Activated CD8-positive, alpha-beta memory T cell treated with anti-CD3 and anti-CD28 coated beads, Interleukin-2, amount 50 U/mL, for 48 hours (primary cell): ENCODE data around the gene KCNIP4.

ENCODE experiments used
- DNase-seq: peaks from one replicate; pipeline ENCODE4 v3.0.0-alpha.2; 2020

Gene KCNIP4

DNA sequence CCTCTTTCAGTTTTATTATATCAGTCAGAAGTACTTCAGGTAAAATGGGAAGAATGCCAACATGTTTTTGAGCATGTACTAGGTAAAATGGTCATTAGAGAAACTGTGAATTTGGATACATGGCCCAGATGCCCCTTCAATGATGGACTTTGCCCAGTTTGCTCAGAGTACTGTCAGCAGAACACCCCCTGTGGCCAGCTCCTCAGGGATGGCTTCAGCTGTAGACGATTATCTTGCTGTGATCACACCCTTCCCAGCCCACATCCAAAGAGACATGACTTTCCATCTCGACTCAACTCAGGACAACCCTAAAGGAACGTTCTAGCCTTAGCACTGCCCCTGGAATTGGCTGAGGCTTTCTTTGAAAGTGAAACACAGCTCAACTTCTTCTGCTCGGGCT lies 809.2 kb downstream of the KCNIP4 start:
- DNase-seq: no peak

DNA sequence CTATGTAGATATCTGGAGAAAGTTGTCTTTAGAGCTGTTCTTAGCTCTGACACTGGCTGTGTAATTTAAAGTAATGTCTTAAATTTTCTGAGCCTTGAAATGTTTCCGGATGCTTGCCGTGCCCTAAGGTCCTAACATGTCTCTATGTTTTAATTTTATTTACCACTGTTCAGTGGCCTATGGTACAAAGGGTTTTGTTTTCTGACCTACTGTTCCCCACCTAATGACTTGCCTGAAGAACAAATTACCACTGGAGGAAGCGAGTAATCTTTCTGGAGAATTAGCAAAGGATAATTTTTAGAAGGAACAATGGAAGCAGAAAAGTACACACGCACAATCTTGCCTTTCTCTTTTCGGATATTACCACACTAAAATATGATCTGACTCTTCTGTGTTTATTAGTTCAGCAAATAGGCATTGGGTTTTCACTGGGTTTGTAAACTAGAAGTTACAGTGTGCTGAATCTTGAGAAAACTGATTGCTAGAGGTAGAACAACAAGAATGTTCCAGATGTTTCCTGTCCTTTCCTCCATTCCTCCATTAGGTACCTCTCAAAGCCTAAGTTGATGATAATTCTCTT lies 812.4 kb downstream of the KCNIP4 start:
- DNase-seq: no peak

DNA sequence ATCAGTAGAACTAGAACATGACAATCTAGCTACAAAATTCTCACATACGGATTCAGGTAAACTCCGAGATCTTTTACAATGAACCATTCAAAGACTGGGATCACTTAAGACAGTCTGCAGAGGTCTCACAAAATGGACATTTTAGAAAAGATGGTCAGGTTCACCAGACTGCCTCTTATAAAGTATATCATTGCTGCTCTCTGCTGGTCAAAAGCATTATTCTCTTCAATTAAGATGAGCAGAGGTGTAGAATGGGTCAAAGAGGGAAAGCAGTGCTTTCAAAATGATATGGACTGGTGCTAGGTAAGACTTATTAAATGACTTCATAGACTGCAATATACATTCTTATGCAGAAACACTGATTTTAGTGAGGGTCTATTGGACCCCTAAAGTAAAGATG lies 813.6 kb downstream of the KCNIP4 start:
- no peak for DNase-seq

DNA sequence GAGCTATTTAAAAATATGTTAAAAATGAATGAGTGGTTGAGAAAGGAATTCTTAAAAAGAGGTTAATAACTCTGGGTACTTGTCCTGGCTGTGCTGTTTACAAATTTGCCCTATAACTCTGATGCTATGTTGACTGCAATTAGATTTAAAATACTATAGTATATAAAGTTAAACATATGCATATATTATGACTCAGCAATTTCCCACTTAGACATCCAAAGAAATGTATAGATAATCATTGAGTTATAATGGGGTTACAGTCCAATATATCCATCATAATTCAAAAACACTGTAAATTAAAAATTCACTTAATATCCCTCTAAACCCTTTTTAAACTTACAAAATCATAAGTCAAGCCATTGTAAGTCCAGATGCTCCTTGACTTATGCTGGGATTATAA lies 818.0 kb downstream of the KCNIP4 start:
- no peak for DNase-seq

DNA sequence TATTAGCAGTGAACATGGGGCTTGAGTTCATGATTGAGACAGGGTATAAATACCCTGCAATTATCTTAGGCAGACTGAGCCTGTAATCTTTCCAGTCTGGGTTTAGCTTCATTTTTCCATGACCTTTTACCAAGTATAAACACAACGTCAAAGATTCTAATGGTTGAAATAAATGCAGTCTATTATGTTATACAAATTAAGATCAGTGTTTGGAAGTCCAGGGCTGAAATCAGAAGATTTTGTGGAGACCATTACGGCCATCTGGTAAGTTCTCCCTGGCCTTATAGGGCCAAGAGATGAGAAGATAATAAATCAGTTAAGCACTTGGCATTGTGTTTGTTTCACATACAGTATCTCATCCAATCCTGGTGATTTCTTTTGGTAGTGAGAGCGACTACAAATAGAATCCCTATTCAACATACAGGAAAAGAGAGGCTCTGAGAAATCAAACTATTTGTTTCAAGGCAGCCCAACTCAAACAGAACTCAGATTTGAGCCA lies 822.5 kb downstream of the KCNIP4 start:
- DNase-seq: no peak

DNA sequence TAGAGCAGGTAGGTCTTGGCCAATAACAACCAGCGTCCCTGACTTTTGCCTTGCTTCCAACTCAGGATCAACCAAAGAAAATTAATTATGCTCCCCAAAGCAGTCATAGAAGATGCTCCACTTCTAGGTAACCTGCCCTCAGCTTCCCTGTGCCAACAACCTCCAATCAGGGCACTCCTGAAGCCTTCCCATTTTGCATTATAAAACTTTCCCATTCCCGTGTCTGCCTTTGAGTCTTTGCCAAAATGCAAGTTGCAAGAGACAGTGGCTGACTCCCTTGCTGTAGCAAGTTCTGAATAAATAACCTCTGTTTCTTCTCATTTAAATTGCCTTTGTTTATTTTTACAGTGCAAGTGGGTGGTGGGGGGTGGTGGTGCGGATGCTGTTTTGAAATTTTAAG lies 830.3 kb downstream of the KCNIP4 start:
- no peak for DNase-seq

DNA sequence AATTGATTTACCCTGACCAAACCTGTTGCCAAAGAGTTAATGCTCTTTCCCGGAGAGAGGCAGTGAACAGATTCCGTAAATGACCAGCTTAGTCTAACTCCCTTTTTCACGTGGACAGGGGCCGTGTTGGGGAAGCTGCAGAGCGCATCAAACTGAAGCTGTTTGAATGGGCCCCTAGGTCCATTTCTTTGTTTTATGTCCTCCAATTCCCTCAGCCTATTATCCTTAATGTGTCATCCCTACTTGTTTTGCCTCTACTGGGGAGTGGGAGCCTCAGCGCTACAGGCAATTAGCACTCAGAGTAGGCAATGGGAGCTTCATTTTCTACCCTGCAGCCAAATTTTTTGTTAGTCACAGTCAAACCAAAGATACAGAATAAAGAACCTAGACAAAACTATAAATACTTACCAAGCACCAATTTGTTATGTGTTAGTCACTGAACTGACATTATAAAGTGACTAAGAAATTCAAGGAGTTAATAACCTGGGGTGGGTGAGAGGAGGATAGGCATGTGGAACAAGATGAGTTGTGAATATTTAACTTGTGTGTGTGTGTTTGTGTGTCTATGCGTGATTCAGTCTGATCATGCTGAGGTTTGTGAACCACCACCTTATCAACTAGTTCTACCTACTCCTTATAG lies 830.9 kb downstream of the KCNIP4 start:
- DNase-seq: no peak

DNA sequence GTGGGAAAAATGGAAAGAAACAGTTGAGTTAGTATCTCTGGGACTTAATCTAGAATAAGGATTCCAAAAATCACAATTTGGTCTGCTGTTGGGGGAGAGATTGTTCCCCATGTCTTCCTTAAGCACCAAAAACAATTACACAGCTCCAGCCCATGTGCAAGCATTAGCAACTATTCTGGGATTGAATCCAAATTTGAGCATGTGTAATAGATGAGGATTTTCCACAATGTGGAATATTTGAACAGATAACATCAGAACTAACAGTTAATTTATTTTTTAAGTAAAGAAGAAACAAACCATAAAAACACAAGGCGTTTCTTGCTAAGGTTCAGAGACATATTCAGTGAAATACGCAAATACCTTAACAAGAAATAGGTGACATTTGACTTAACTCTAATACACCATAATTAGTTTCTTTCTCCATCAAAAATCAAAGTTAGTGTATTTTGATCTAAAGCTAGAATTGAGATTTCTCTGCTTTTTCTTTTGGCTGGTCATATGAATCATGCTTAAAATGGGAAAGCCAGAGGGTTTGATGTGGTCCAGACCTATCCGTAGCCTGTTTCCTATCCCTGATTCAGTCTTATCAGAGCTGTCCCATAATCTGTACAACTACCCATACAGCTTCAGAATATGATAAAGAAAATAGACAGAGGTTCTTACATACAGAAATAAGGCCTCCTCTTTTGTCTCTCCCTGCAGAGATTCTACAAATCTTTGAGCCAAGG lies 834.9 kb downstream of the KCNIP4 start:
- DNase-seq: no peak

DNA sequence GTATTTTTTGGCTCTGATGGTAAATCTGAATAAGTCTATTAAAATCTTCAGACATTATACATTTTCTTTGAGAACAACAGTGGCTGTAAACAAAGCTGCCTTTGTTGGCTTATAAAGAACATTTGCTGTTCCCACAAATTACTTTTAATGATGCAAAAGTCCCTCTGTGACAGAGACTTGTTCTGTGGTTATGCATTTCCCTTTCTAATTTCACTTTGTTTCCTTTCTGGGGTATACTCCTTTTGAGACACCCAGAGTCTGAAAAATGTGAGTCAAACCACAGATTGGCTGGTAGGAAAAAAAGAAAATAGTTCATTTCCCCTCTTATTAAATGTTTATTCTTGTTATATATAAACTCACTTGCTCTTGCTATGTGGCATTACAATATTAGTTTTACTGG lies 845.9 kb downstream of the KCNIP4 start:
- no peak for DNase-seq

DNA sequence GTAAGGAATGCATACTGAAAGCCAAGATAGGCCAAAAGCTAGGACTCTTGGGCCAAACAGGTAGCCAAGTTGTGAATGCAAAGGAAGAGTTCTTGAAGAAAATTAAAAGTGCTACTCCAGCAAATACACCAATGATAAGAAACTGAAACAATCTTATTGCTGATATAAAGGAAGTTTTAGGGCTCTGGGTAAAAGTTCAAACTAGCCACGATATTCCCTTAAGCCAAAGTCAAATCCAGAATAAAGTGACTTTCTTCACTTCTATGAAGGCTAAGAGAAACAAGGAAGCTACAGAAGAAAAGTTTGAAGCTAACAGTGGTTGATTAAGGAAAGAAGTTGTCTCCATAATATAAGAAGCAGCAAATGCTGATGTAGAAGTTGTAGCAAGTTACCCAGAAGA lies 850.7 kb downstream of the KCNIP4 start:
- no peak for DNase-seq

DNA sequence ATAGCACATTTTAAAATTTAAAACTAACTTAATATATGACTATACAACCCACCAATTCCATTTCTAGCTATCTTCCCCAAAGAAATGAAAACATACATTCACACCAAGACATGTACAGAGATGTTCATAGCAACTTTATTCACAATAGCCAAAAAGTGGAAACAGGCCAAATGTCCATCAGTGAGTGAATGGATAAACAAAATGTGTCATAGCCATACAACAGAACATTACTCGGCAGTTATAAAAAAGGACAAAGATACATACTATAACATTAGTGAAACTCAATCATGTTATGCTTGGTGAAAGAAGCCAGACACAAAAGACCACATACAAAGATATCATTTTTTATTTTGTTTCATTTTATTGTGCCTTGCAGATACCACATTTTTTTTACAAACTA lies 851.5 kb downstream of the KCNIP4 start:
- no peak for DNase-seq

DNA sequence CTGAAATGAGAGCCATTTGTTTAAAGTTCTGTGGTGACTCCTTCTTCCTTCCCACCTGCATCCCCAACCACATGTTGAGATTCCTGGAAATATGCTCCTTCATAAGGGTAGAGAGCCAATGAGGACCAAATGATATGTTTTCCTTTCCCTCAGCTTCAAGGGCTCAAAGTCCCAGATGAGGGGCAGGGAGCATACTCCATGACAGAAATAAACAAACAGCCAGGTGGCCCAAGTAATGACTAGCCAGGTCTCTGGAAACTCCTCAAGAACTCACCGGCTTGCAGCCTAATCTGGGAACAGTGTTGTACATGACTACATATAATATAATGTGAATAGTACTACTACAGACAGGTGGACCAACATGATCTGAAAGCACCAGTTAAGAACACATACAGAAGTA lies 856.0 kb downstream of the KCNIP4 start:
- no peak for DNase-seq

DNA sequence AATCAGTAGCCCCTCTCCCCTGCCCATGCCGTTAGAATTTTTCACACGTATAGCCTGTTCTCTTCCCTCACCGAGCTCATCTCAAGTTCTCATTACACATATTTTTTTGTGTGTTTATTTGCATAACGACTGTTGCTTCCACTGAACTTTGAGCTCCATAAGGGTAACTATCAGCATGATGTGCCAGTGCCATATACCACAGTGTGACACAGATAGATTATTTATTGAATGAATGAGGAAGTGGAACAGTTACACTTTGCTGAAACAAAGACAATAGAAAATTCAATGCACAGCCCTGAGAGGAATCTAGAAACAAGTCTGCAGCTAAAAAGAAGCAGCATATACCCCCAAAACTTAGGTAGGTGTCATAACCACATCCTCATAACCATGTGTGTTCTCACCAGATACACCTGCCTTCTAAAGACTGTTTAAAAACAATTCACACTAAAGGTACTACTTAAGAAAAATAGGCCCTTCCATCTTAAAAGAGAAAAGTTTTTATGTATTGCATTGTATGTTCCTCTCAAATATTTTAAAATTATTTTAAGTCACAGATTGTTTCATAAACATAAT lies 858.4 kb downstream of the KCNIP4 start:
- DNase-seq: no peak

DNA sequence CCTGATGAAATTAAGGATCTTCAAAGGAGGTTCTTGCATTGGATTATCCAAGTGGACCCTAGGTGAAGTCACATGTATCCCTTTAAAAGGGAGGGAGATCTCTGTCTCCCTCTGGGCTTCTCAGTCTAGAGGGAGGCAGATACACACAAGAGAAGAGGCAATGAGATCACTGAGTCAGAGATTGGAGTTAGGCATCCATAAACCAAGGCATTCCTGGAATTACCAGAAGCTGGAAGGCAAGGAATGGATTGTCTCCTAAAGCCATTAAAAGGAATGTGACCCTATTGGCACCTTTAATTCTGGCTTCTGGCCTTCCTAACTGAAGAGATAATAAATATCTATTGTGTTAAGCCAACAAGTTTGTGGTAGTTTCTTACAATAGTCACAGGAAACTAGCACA lies 865.2 kb downstream of the KCNIP4 start:
- no peak for DNase-seq

DNA sequence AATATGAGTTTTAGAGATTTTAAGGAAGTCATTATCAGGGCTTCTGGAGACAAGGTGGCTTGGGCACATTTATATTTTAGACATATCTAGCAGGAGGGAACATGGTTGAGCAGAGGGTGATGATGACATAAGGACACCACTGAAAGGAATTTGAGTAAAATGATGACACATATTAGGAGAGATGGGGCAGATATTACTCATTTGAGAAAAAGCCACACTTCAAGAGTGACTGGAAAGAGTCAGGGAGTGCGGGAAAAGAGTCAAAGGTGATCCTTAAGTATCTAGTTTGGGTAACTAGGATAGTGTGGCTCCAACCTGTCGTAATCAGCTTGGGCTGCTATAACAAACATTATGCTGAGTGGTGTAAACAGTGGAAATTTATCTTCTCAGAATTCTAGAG lies 870.6 kb downstream of the KCNIP4 start:
- DNase-seq: no peak

DNA sequence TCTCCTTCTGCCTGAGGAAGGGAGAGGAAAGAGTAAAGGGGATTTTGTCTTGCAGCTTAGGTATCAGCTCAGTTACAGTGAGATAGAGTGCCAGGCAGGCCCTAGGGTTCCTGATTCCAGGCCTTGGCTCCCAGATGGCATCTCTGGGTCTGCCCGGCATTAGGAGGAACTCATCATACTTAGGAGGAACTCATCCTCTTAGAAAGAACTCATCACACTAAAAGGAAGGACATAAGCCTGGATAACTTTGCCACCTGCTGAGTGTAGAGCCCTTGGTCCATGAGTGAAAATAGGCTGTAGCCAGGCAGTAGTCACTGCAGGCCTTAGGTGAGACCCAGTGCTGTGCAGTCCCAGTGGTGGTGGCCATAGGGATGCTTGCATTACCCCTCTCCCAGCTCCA lies 881.2 kb downstream of the KCNIP4 start:
- DNase-seq: no peak

DNA sequence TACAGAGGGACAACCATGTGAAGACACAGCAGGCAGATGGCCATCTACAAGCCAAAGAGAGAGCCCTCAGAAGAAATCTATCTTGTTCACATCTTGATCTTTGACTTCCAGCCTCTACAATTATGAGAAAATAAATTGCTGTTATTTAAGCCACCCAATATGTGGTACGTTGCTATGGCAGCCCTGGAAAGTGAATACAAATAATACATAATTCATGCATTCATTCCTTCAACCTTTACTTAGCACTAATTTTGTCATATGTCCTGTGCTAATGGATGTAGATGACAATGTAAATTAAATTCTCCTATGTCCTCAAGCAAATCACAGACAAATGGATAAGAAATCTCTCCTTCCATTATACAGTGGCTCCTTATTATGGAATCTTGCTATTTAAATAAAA lies 886.7 kb downstream of the KCNIP4 start:
- no peak for DNase-seq

DNA sequence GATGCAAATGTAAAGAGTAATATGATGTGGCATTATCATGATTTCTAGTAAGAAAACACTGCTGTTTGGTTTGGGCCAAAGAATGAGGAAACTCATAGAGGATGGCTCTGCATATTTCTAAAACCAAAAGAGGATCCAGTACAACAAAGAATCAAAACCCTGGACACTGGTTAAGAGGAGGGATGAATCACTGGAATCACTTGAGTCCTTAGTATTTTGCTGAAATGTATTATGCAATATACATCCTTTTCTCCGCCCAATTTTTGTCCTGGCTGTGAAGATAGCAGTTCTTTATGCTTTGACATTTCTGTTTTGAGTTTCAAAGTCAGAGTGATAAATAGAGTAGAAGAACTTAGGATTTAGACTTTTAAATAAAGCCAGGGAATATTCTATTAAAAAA lies 902.4 kb downstream of the KCNIP4 start:
- no peak for DNase-seq

DNA sequence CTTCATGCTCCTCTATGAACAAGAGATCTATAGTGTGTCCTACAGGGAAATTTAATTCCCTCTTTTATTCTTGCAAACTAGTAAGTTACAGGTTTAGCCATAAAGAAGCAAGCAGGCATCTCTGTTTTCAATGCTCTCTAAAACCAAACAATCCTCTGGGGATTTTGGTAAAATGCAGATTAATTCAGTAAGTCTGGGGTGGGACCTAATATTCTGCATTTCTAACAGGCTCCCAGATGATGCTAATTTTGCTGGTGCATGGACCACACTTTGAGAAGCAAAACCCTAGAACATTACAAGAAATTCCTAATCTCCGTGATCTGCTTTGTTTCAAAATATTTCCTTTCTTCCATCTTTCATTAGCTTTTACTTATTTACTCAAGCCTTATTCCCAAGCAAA lies 903.5 kb downstream of the KCNIP4 start:
- no peak for DNase-seq

DNA sequence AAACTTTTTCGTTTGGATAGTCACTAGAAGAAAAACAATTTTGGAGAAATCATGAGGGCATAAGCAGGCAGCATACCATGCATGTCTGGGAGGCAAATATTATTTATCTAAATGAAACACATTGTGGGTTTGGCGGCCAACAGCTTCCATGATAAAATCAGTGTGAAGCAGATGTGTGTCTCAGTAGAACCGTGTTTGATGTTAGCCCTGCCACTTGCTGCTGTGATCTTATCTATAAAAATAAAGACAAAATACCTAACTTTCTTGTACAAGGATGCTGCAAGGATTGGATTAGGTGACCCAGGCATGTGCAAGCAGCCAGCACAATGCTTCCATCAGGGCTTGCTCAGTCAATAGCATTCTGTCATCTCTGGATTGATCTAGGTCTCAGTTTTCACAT lies 906.9 kb downstream of the KCNIP4 start:
- no peak for DNase-seq

DNA sequence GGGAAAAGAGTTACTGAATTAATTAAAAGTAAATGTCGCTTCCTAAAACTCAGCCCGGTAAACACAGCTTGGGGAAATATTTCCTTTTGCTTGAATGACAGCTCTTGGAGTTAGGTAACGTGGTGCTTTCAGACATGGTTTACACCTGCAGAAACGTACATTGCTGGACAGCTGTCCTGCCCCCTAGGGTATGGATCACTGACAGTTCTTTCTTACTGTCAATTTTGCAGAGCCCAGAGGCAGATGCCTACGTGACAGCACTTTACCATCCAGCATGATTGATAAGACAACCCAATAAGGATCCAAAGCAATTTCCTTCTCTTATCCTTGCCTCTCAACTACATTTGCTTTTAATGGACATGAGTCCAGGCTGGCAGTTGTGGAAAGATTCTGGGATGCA lies 913.8 kb downstream of the KCNIP4 start:
- no peak for DNase-seq

DNA sequence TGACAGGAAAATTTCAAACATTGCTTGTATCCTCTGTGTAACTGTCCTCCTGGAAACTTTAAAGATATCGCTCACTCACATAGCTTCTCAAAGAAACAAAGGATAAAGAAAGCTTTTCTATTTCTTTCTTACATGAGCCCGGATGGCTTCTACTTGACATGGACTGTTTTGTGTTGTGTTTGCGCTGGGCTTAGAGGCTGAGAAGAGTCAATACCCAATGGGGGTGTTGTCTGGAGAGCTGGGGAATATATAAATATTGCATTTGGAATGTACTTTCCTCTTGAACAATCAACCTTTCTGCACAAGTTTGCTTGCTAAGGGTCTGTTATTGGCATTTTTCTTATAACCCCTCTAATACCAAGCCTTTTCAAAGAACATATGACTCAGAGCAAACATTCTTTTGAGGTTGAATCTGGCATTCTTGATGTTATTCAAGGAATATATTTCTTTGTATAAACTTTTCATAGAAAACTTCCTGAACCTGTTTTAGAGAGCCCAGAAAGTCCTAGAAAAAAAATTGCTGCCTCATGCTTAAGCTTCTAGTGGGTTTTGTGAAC lies 916.4 kb downstream of the KCNIP4 start:
- DNase-seq: no peak

DNA sequence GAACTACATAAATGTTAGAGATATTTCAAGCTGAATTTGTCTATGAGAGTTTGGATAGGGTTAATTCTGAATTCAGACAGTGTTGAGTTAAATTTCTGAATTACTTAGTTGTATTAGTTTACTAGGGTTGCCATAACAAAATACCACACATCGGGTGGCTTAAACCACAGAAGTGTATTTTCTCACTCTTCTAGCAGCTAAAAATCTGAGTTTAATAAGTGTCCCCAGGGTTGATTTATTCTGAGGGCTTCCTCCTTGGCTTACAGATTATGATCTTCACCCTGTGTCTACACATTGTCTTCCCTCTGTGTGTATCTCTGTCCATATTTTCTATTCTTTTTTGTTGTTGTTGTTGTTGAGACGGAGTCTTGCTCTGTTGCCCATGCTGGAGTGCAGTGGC lies 929.8 kb downstream of the KCNIP4 start:
- DNase-seq: no peak

DNA sequence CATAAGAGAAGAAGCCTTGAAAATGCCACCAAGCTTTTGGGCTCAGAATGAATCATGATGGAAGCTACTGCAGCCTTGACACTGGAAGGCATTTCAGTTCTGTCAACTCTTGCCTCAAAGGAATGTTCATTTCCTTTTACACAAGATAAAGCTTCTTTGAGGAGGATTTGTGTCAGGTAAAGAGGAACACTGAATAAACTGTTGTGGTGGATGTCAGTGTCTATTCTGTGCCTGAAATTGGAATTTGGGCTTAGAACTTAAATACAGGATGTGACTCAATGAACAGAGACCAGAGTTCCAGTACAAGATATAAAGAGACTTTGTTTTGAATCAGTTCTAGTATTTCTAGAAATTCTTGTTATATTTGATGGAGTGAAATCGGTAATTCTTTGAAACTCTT lies 935.1 kb downstream of the KCNIP4 start:
- DNase-seq: no peak
